Transverse colon (tissue), 4 donors: ENCODE data around the gene TRMT112. TPM values are rescaled to one million over a fixed set of nuclear protein-coding genes. Genes with fewer than 3 reads are reported as not detected.

ENCODE experiments used
- DNase-seq: peaks from one replicate; pipeline ENCODE4 v3.0.0-alpha.2; 2019
- H3K27ac ChIP-seq, 4 donors: fragments of 200-600 bp; sonication (generic); 2 replicates each; pipeline ENCODE4 v1.5.1; 2016 to 2018; ENCODE audit warnings: inconsistent platforms in 4 of 4
- H3K27me3 ChIP-seq: fragments of 200-600 bp; sonication (generic); 2 replicates; pipeline ENCODE4 v1.5.1; 2017; ENCODE audit warnings: inconsistent platforms
- H3K36me3 ChIP-seq, 4 donors: fragments of 200-600 bp; sonication (generic); 2 replicates each; pipeline ENCODE4 v1.5.1; 2017 to 2019; ENCODE audit warnings: inconsistent platforms in 4 of 4
- H3K4me1 ChIP-seq, 4 donors: fragments of 200-600 bp; sonication (generic); 2 replicates each; pipeline ENCODE4 v1.5.1; 2017 to 2020; ENCODE audit warnings: inconsistent platforms in 4 of 4
- H3K4me3 ChIP-seq, 4 donors: fragments of 200-600 bp; sonication (generic); 1 replicate in 1 of 4; 2 replicates in 3 of 4; pipeline versions ENCODE4 v1.5.1 to v1.6.1; 2017 to 2019; ENCODE audit warnings: inconsistent platforms in 4 of 4
- H3K9me3 ChIP-seq, 2 donors: fragments of 200-600 bp; sonication (generic); 2 replicates each; pipeline ENCODE4 v1.5.1; 2017 to 2019; ENCODE audit warnings: inconsistent platforms in 2 of 2
- EP300 ChIP-seq: sonication (generic); formaldehyde crosslinking; IDR thresholded peaks from one replicate; pipeline ENCODE4 v1.6.1; 2017; ENCODE audit warnings: antibody characterized with exemption, low read depth
- POLR2A ChIP-seq: fragments of 450-650 bp; IDR thresholded peaks from one replicate; pipeline ENCODE4 v1.6.1; 2016; ENCODE audit warnings: antibody characterized with exemption, mild to moderate bottlenecking, moderate library complexity
- POLR2AphosphoS5 ChIP-seq, 3 donors: sonication (generic); formaldehyde crosslinking; IDR thresholded peaks; one replicate each; pipeline ENCODE4 v1.6.1; 2016; ENCODE audit warnings: antibody characterized with exemption in 3 of 3
- WGBS, 2 donors: methylation state at CpG; one replicate each; pipeline ENCODE4 v1.1.5; 2018; ENCODE audit warnings: low coverage in 1 of 2; 5-methylcytosine and 5-hydroxymethylcytosine counted together
- in situ Hi-C, 4 donors: fragments of 200-750 bp; cut with MboI; loops; one replicate each; pipeline versions ENCODE4 v1.15.0 to v1.15.1; 2017; ENCODE audit warnings: low sequenced_read_pairs in 3 of 4, low pct_ligation_motif_present in 1 of 4, low pct_unique_long_range_greater_than_20kb in 1 of 4
- intact Hi-C: fragments of 100-400 bp; cut with DNase I; formaldehyde crosslinking; loops from one replicate; pipeline ENCODE4 v1.15.1; 2023; ENCODE audit warnings: low total_unique reads
- total RNA-seq, 4 donors: library from RNA; depleted of rRNA; stranded (reverse); fragments of >200 nt; gene quantifications; one replicate each; pipeline ENCODE4 v1.1.0, GENCODE V29; 2016
- TF ChIP-seq, protein P1 (sequence below), 5 experiments: fragments of 200-600 bp in 3 of 5; fragments of 450-650 bp in 2 of 5; sonication (generic) in 3 of 5; IDR thresholded peaks; 1 replicate in 2 of 5; 2 replicates in 3 of 5; pipeline ENCODE4 v1.5.1; 2016 to 2017; ENCODE audit warnings: antibody characterized with exemption in 5 of 5, inconsistent platforms in 3 of 5, mild to moderate bottlenecking in 2 of 5, moderate library complexity in 1 of 5

TRMT112 gene
- total RNA-seq, 4 donors from 2014 or later: 59.1 to 99.9 (median 82.7) TPM

DNA sequence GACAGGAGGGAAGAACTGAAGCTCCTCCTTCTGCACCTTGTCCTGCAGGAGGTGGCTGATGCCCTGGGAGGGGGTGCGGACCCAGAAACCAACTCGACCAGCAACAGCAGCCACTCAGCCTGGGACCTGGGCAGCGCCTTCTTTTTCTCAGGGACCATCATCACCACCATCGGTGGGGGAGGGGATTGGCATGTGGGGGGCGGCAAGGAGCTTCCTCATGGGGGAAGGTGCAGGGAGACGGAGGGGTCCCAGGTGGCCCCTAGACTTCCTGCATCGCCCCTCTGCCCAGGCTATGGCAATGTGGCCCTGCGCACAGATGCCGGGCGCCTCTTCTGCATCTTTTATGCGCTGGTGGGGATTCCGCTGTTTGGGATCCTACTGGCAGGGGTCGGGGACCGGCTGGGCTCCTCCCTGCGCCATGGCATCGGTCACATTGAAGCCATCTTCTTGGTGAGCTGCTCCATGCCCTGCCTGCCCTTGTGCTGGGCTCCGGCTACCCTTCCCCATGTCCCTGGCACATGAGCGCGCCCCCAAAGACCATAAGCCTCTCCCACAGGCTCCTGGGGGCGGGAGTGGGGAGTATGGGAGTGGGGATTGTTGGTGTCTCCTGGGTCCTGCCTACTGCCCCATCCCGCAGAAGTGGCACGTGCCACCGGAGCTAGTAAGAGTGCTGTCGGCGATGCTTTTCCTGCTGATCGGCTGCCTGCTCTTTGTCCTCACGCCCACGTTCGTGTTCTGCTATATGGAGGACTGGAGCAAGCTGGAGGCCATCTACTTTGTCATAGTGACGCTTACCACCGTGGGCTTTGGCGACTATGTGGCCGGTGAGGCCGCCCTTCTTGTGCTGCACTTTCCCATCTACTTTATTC lies 20.3 kb downstream of the TRMT112 start:
- WGBS, 2 donors: 10 to 17% methylated on average over 2 to 26 of the region's 34 CpGs
- no peak overlapping the region for H3K27ac ChIP-seq
- peaks cover 18 to 29% (median 26%) of the 10 kb centered on the region in 4 donors for H3K4me1 ChIP-seq
- H3K36me3 ChIP-seq: no peaks in the 10 kb centered on the region
- TF ChIP-seq POLR2AphosphoS5 (IDR thresholded peaks at IDR 0.05): no peak
- no peak for TF ChIP-seq EP300
- TF ChIP-seq, protein P1, sequence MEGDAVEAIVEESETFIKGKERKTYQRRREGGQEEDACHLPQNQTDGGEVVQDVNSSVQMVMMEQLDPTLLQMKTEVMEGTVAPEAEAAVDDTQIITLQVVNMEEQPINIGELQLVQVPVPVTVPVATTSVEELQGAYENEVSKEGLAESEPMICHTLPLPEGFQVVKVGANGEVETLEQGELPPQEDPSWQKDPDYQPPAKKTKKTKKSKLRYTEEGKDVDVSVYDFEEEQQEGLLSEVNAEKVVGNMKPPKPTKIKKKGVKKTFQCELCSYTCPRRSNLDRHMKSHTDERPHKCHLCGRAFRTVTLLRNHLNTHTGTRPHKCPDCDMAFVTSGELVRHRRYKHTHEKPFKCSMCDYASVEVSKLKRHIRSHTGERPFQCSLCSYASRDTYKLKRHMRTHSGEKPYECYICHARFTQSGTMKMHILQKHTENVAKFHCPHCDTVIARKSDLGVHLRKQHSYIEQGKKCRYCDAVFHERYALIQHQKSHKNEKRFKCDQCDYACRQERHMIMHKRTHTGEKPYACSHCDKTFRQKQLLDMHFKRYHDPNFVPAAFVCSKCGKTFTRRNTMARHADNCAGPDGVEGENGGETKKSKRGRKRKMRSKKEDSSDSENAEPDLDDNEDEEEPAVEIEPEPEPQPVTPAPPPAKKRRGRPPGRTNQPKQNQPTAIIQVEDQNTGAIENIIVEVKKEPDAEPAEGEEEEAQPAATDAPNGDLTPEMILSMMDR (IDR thresholded peaks at IDR 0.05): no peak
- no peak for TF ChIP-seq POLR2A
- H3K9me3 ChIP-seq: no peaks in the 10 kb centered on the region
- in situ Hi-C loops (loop anchor here in 2 of 4 donors (5.0 to 10.0 kb wide), 2 partner anchors 92 to 95 kb away; partner anchors contain the start of gene FERMT3 (in 1 of the 2)), intact Hi-C loops (no loop called here)
- no peak overlapping the region for H3K4me3 ChIP-seq
- peaks cover 94% of the 10 kb centered on the region for H3K27me3 ChIP-seq
- no peak for DNase-seq

DNA sequence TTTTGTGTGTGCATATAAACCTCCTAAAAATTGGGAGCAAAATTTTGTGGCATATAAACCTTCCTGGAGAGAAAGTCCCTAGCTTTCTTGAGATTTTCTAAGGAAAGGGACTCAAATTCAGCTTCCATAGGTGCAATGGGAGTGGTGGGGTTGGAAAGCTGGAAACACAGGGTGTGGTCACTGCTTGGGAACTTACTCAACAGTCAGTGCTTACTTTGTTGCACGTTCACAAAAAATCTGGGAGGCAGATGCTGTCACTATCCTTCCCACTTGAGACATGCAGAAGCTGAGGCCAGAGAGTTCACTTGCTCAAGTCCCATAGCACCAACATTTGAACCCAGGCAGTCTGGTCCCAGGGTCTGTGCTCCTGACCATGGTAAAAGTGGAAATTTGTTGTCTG lies 21.1 kb downstream of the TRMT112 start:
- H3K4me1 ChIP-seq: peaks cover 18 to 37% (median 35%) of the 10 kb centered on the region in 4 donors
- no peak for DNase-seq
- H3K27me3 ChIP-seq: peaks cover 96% of the 10 kb centered on the region
- H3K4me3 ChIP-seq: no peak overlapping the region
- WGBS, 2 donors: 38% methylated on average over 1 of the region's 1 CpG; no CpG with 5 or more reads in 1 of the 2 donors
- no peaks in the 10 kb centered on the region for H3K9me3 ChIP-seq
- intact Hi-C loops (no loop called here), in situ Hi-C loops (loop anchor here in 2 of 4 donors (5.0 to 10.0 kb wide), 2 partner anchors 91 to 94 kb away; partner anchors contain the start of gene FERMT3 (in 1 of the 2))
- no peaks in the 10 kb centered on the region for H3K36me3 ChIP-seq
- H3K27ac ChIP-seq: no peak overlapping the region
- no peak for TF ChIP-seq POLR2AphosphoS5 (IDR thresholded peaks at IDR 0.05)
- TF ChIP-seq, protein P1 (IDR thresholded peaks at IDR 0.05): no peak
- TF ChIP-seq POLR2A: no peak

GRCh38 chr11:64295760-64296159 lies 21.6 kb downstream of the TRMT112 start:
- peaks cover 99% of the 10 kb centered on the region for H3K27me3 ChIP-seq
- H3K4me1 ChIP-seq: peaks cover 17 to 38% (median 35%) of the 10 kb centered on the region in 4 donors
- intact Hi-C loops: no loop called here
- 93% methylated on average over 4 of the region's 4 CpGs; no CpG with 5 or more reads in 1 of the 2 donors for WGBS, 2 donors
- DNase-seq: no peak
- no peaks in the 10 kb centered on the region for H3K9me3 ChIP-seq
- in situ Hi-C loops: loop anchor here in 2 of 4 donors (5.0 to 10.0 kb wide), 2 partner anchors 91 to 93 kb away; partner anchors contain the start of gene FERMT3 (in 1 of the 2)
- H3K27ac ChIP-seq: no peak overlapping the region
- TF ChIP-seq, protein P1 (IDR thresholded peaks at IDR 0.05): no peak
- TF ChIP-seq EP300 (no peak), POLR2A (no peak), POLR2AphosphoS5 (IDR thresholded peaks at IDR 0.05) (no peak)
- H3K36me3 ChIP-seq: no peaks in the 10 kb centered on the region
- no peak overlapping the region for H3K4me3 ChIP-seq

GRCh38 chr11:64294774-64295173 lies 22.6 kb downstream of the TRMT112 start:
- DNase-seq: no peak
- WGBS, 2 donors: 50 to 55% methylated on average over 2 to 3 of the region's 3 CpGs
- Histone ChIP-seq H3K4me1 (peaks cover 7 to 29% (median 25%) of the 10 kb centered on the region in 4 donors), H3K4me3 (no peak overlapping the region), H3K27me3 (peaks cover 99% of the 10 kb centered on the region), H3K9me3 (no peaks in the 10 kb centered on the region), H3K36me3 (no peaks in the 10 kb centered on the region), H3K27ac (no peak overlapping the region)
- in situ Hi-C loops: loop anchor here in 2 of 4 donors (5.0 to 10.0 kb wide), 2 partner anchors 90 to 92 kb away; partner anchors contain the start of gene FERMT3 (in 1 of the 2)
- intact Hi-C loops: no loop called here
- TF ChIP-seq EP300: no peak
- no peak for TF ChIP-seq POLR2AphosphoS5 (IDR thresholded peaks at IDR 0.05)
- TF ChIP-seq, protein P1 (IDR thresholded peaks at IDR 0.05): no peak
- TF ChIP-seq POLR2A: no peak
